Thyroid gland (tissue), 4 donors: ENCODE results near the gene TLR2.

ENCODE experiments used
- CTCF ChIP-seq, 6 experiments: fragments of 200-600 bp in 3 of 6; fragments of 450-650 bp in 3 of 6; sonication (generic) in 3 of 6; IDR thresholded peaks; one replicate each; pipeline ENCODE4 v1.5.1; 2016 to 2019; ENCODE audit warnings: antibody characterized with exemption in 6 of 6, mild to moderate bottlenecking in 2 of 6, inconsistent platforms in 1 of 6, moderate library complexity in 1 of 6
- POLR2A ChIP-seq, 2 donors: fragments of 450-650 bp; IDR thresholded peaks; one replicate each; pipeline ENCODE4 v1.6.1; 2017; ENCODE audit warnings: antibody characterized with exemption in 2 of 2, mild to moderate bottlenecking in 2 of 2, moderate library complexity in 1 of 2

- no peak for TF ChIP-seq CTCF (IDR thresholded peaks at IDR 0.05)
- no peak for TF ChIP-seq POLR2A (IDR thresholded peaks at IDR 0.05)
These were observed at the start of gene TLR2 for GRCh38 chr4:153684182-153684970.
